Heart right ventricle (tissue), 16 donors: ENCODE measurements around the gene ASXL1. TPM values are rescaled to one million over a fixed set of nuclear protein-coding genes. Genes with fewer than 3 reads are reported as not detected.
"Not testable (repeated sequence)": the region's sequence is repeated elsewhere in the genome, so short reads cannot be mapped to it uniquely, and the experiment has no call there.

Source experiments
- ATAC-seq, 8 donors: fragments of 200-7000 bp; cut with Tn5 transposase; one replicate each; pipeline ENCODE4 v1.9.1; 2020; ENCODE audit warnings: mild to moderate bottlenecking in 8 of 8, moderate library complexity in 8 of 8, moderate number of reproducible peaks in 1 of 8
- DNase-seq, 2 donors: peaks; one replicate each; pipeline ENCODE4 v3.0.0-alpha.2; 2020
- H3K27ac ChIP-seq, 10 donors: fragments of 200-600 bp; sonication (generic) in 2 of 10; one replicate each; pipeline versions ENCODE4 v1.5.0 to v1.8.0; 2020 to 2022; ENCODE audit warnings: mild to moderate bottlenecking in 3 of 10
- H3K27me3 ChIP-seq, 7 donors: fragments of 200-600 bp; one replicate each; pipeline ENCODE4 v1.8.0; 2021 to 2022; ENCODE audit warnings: mild to moderate bottlenecking in 2 of 7
- H3K36me3 ChIP-seq, 9 donors: fragments of 200-600 bp; sonication (generic) in 1 of 9; one replicate each; pipeline versions ENCODE4 v1.5.0 to v1.8.0; 2020 to 2022; ENCODE audit warnings: mild to moderate bottlenecking in 2 of 9
- H3K4me1 ChIP-seq, 9 donors: fragments of 200-600 bp; sonication (generic) in 1 of 9; one replicate each; pipeline versions ENCODE4 v1.5.0 to v1.8.0; 2020 to 2022; ENCODE audit warnings: mild to moderate bottlenecking in 4 of 9
- H3K4me3 ChIP-seq, 10 donors: fragments of 200-600 bp; sonication (generic) in 2 of 10; one replicate each; pipeline versions ENCODE4 v1.5.0 to v1.8.0; 2020 to 2022; ENCODE audit warnings: mild to moderate bottlenecking in 7 of 10, moderate library complexity in 2 of 10
- H3K9me3 ChIP-seq, 11 donors: fragments of 200-600 bp in 10 of 11; sonication (generic) in 2 of 11; one replicate each; pipeline versions ENCODE4 v1.5.0 to v1.8.0; 2013 to 2022; ENCODE audit warnings: mild to moderate bottlenecking in 2 of 11, control low read depth in 1 of 11, moderate library complexity in 1 of 11
- WGBS, 2 donors: extraction: QIAGEN DNeasy Blood & Tissue Kit; methylation state at CpG; one replicate each; pipeline ENCODE4 v1.1.7; 2013; ENCODE audit warnings: inconsistent platforms in 1 of 2; 5-methylcytosine and 5-hydroxymethylcytosine counted together
- intact Hi-C, 10 donors: fragments of 100-400 bp; cut with DNase I; formaldehyde crosslinking; loops; one replicate each; pipeline versions ENCODE4 v1.11.1 to v1.14.2; 2022
- polyA plus RNA-seq, 2 donors: library from polyadenylated mRNA; stranded (reverse); fragments of 200-250 nt; gene quantifications; one replicate each; pipeline ENCODE4 v1.2.3, GENCODE V29; 2013
- total RNA-seq, 10 donors: library from RNA; stranded (reverse); fragmentation: NEBNext Ultra II Directional in 3 of 10; extraction: Animal tissue kit (Norgen Biotek cat#: 25700) in 3 of 10; gene quantifications; one replicate each; pipeline versions ENCODE4 v1.2.1 to v1.2.4, GENCODE V29; 2021 to 2023
- TF ChIP-seq, protein P1 (sequence below), 9 donors: fragments of 200-600 bp; sonication (generic) in 2 of 9; IDR thresholded peaks; one replicate each; pipeline versions ENCODE4 v1.5.0 to v1.8.0; 2021 to 2022; ENCODE audit warnings: antibody characterized with exemption in 9 of 9, mild to moderate bottlenecking in 5 of 9, moderate library complexity in 1 of 9
- donor health status: Arrhythmogenic right ventricular cardiomyopathy.
- donor health status: ischemic (EF 13 %, LVEDD 7.1; RV severe dilation, severe dysfunction).
- donor health status: healthy with polysubstance abuse.
- donor health status: DM: no; HTN: yes; CAD: no.
- donor health status: DM: no; HTN: no; CAD: no.
- donor health status: ischemic (EF 25% LVEDD 6.9; RV normal size, moderate dysfunction).
- donor health status: ischemic (EF 25% LVEDD 5.7; RV mildly dilated, moderate dysfunction).
- donor health status: healthy.
- donor health status: DM: yes; HTN: yes; CAD: no.
- donor health status: Ischemic cardiomyopathy.
- donor health status: ischemic (EF 35%, LVEDD 5.7; RV mildly dilated, moderate dysfunction).
- donor health status: nonischemic (EF 11% LVEDD 7.7; RV severe dilation, severe dysfunction).
- donor health status: DM: yes; HTN: yes; CAD: no.
- donor health status: PGD.
- donor health status: ischemic (EF 29% LVEDD 5.4; RV normal size, mild dysfunction).
- donor health status: nonischemic (EF 23%, LVEDD 6.1; RV moderate dilation, normal function).

The ASXL1 gene
- total and polyA plus RNA-seq, 12 donors = 10.0 to 39.4 (median 28.2) TPM

DNA sequence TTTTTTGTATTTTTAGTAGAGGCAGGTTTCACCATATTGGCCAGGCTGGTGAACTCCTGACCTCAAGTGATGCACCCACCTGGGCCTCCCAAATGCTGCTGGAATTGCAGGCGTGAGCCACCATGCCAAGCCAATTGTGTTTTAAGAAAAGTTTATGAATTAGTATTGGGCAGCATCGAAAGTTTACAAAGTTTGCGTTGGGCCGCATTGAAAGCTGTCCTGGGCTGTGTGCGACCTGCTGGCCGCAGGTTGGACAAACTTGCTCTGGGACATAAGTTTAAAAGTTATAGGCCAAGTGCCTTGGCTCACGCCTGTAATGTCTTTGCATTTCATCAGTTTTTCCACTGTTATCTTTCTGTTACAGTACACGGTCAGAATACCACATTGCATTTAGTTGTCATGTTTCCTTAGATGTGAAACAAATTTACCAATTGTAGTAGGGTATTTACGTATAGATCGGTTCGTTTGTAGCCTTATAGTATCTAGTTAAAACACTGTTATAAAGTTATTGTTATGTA is 39.5 kb downstream of the ASXL1 start:
- no peak for DNase-seq
- ATAC-seq = no peak
- Histone ChIP-seq H3K27me3 (no peaks in the 10 kb centered on the region), H3K4me3 (no peak overlapping the region), H3K9me3 (peaks cover 0 to 15% (median 0%) of the 10 kb centered on the region in 11 donors), H3K36me3 (peaks cover 0 to 48% (median 0%) of the 10 kb centered on the region in 9 donors), H3K4me1 (peaks cover 0 to 6% (median 0%) of the 10 kb centered on the region in 9 donors), H3K27ac (no peak overlapping the region)
- 90% methylated on average over 11 of the region's 11 CpGs for WGBS, 2 donors
- intact Hi-C loops = no loop called here
- TF ChIP-seq, protein P1, sequence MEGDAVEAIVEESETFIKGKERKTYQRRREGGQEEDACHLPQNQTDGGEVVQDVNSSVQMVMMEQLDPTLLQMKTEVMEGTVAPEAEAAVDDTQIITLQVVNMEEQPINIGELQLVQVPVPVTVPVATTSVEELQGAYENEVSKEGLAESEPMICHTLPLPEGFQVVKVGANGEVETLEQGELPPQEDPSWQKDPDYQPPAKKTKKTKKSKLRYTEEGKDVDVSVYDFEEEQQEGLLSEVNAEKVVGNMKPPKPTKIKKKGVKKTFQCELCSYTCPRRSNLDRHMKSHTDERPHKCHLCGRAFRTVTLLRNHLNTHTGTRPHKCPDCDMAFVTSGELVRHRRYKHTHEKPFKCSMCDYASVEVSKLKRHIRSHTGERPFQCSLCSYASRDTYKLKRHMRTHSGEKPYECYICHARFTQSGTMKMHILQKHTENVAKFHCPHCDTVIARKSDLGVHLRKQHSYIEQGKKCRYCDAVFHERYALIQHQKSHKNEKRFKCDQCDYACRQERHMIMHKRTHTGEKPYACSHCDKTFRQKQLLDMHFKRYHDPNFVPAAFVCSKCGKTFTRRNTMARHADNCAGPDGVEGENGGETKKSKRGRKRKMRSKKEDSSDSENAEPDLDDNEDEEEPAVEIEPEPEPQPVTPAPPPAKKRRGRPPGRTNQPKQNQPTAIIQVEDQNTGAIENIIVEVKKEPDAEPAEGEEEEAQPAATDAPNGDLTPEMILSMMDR (IDR thresholded peaks at IDR 0.05) = no peak

DNA sequence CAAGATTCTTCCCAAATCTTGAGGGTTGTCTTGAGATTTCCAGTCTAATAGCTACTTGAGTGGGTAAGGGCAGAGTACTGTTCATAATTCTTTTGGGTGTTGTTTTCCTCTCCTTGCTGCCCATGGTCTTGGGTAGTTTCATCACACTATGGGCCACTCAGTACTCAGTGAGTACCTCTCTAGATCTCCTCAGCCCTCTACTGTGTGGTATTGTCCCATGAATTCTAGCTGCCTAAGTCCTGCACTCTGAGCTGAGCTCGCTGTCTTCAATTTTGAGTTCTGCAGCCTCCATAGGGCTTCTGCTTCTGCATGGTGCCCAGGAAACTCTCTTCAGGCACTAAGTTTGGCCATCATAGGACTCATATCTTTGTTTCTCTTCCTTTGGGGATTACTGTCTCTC is 42.3 kb downstream of the ASXL1 start:
- DNase-seq (no peak), ATAC-seq (no peak)
- Histone ChIP-seq H3K27me3 (no peaks in the 10 kb centered on the region), H3K4me1 (peaks cover 0 to 6% (median 0%) of the 10 kb centered on the region in 9 donors), H3K27ac (no peak overlapping the region), H3K9me3 (peaks cover 0 to 2% (median 0%) of the 10 kb centered on the region in 11 donors), H3K36me3 (peaks cover 0 to 24% (median 0%) of the 10 kb centered on the region in 9 donors), H3K4me3 (no peak overlapping the region)
- 89 to 100% methylated on average over 1 of the region's 1 CpG for WGBS, 2 donors
- intact Hi-C loops = loop anchor here in 1 of 10 donors (5.0 kb wide), 1 partner anchor 37 kb away; no protein-coding TSS in a partner anchor
- TF ChIP-seq, protein P1 (IDR thresholded peaks at IDR 0.05) = no peak

DNA sequence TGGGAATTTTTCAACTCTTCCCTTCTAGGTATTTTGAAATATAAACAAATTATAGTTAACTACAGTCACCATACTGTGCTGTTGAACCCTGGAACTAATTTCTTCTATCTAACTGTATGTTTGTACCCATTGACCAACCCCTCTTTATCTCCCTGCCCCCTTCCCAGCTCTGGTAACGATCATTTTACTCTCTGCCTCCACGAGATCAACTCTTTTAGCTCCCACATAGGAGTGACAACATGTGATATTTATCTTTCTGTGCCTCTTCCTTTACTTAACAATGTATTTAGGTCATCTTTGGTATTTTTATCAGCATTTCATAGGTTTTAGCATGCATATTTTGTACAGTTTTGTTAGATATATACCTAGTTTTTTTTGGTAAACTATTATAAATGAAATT is 45.9 kb downstream of the ASXL1 start:
- ATAC-seq (no peak), DNase-seq (no peak)
- WGBS, 2 donors = 79 to 85% methylated on average over 2 of the region's 2 CpGs
- intact Hi-C loops = loop anchor here in 1 of 10 donors (5.0 kb wide), 1 partner anchor 33 kb away; no protein-coding TSS in a partner anchor
- Histone ChIP-seq H3K9me3 (no peaks in the 10 kb centered on the region), H3K4me1 (peaks cover 0 to 5% (median 0%) of the 10 kb centered on the region in 9 donors), H3K4me3 (no peak overlapping the region), H3K36me3 (peaks cover 0 to 32% (median 0%) of the 10 kb centered on the region in 9 donors), H3K27ac (no peak overlapping the region), H3K27me3 (no peaks in the 10 kb centered on the region)
- TF ChIP-seq, protein P1 (IDR thresholded peaks at IDR 0.05) = no peak

DNA sequence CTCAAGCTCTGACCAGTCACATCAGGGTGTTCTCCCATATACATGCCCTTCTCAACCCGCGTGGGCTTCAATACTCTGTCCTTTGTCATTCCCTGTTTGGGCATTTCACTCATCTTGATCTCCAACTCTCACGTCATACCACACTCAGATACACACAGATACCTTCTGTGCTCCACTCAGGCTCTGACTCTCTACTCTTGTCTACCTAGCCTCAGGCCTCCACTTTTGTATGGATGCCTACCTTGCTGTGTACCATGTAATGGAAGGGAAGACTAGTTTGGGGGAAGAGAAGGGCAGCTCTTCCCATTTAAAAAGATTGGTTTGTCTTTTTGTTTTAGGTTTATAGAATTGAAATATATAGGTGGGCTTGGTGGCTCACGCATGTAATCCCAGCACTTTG is 48.6 kb downstream of the ASXL1 start:
- H3K4me3 ChIP-seq = no peak overlapping the region
- H3K9me3 ChIP-seq = no peaks in the 10 kb centered on the region
- ATAC-seq (no peak), DNase-seq (no peak)
- H3K4me1 ChIP-seq = peaks cover 0 to 12% (median 0%) of the 10 kb centered on the region in 9 donors
- TF ChIP-seq, protein P1 (IDR thresholded peaks at IDR 0.05) = no peak
- no peak overlapping the region for H3K27ac ChIP-seq
- no peaks in the 10 kb centered on the region for H3K27me3 ChIP-seq
- intact Hi-C loops = no loop called here
- peaks cover 0 to 41% (median 0%) of the 10 kb centered on the region in 9 donors for H3K36me3 ChIP-seq
- WGBS, 2 donors = 96 to 99% methylated on average over 4 of the region's 4 CpGs

DNA sequence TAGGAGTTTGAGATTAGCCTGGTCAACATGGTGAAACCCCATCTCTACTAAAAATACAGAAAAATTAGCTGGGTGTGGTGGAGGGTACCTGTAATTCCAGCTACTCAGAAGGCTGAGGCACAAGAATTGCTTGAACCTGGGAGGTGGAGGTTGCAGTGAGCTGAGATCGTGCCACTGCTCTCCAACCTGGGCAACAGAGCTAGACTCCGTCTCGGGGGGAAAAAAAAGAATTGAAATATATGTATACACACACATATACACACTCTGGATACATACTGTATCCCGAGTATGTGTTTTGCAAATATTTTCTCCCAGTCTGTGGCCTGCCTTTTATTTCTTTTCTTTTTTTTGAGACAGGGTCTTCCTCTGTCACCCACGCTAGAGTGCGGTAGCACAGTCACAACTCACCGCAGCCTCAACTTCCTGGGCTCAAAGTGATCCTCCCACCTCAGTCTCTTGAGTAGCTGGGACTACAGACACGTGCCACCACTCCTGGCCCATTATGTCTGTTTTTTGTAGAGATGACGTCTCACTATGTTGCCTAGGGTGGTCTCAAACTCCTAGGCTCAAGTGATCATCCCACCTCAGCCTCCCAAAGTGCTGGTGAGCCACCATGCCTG is 49.1 kb downstream of the ASXL1 start:
- H3K27ac ChIP-seq, H3K4me3 ChIP-seq, H3K9me3 ChIP-seq, ATAC-seq, intact Hi-C loops, H3K27me3 ChIP-seq, DNase-seq: not testable (repeated sequence)
- 92 to 95% methylated on average over 9 of the region's 9 CpGs for WGBS, 2 donors
- peaks cover 0 to 36% (median 0%) of the 10 kb centered on the region in 9 donors for H3K36me3 ChIP-seq
- peaks cover 0 to 12% (median 0%) of the 10 kb centered on the region in 9 donors for H3K4me1 ChIP-seq
